ENCODE measurements around the gene FLNB. TPM values are rescaled to one million over a fixed set of nuclear protein-coding genes. Genes with fewer than 3 reads are reported as not detected.

Gene FLNB
- total RNA-seq, 1 donor from 2014 or later = 33.7 TPM

GRCh38 chr3:58065700-58066167 is 57.5 kb downstream of the FLNB start:
- ATAC-seq (no peak), DNase-seq (no peak)
- intact Hi-C loops (cut with micrococcal nuclease) = no loop called here

GRCh38 chr3:58066842-58067241 is 58.6 kb downstream of the FLNB start:
- intact Hi-C loops (cut with micrococcal nuclease) = no loop called here
- ATAC-seq = no peak
- DNase-seq = no peak

GRCh38 chr3:58068122-58068809 is 60.0 kb downstream of the FLNB start:
- DNase-seq (no peak), ATAC-seq (no peak)
- intact Hi-C loops (cut with micrococcal nuclease) = no loop called here

GRCh38 chr3:58071480-58071971 is 63.3 kb downstream of the FLNB start:
- ATAC-seq (no peak), DNase-seq (no peak)
- intact Hi-C loops (cut with micrococcal nuclease) = no loop called here

GRCh38 chr3:58072052-58072762 is 64.0 kb downstream of the FLNB start:
- intact Hi-C loops (cut with micrococcal nuclease) = no loop called here
- ATAC-seq = no peak
- no peak for DNase-seq

GRCh38 chr3:58072763-58073130 is 64.5 kb downstream of the FLNB start:
- ATAC-seq (no peak), DNase-seq (no peak)
- intact Hi-C loops (cut with micrococcal nuclease) = no loop called here

GRCh38 chr3:58073301-58074108 is 65.3 kb downstream of the FLNB start:
- DNase-seq = no peak
- intact Hi-C loops (cut with micrococcal nuclease) = no loop called here
- ATAC-seq = peak; percentile 22

- intact Hi-C loops (cut with micrococcal nuclease) = no loop called here
- no peak for ATAC-seq
- no peak for DNase-seq
These were observed 66.0 kb downstream of the FLNB start for GRCh38 chr3:58074116-58074715.

GRCh38 chr3:58074997-58075396 is 66.8 kb downstream of the FLNB start:
- intact Hi-C loops (cut with micrococcal nuclease) = no loop called here
- no peak for ATAC-seq
- DNase-seq = no peak

GRCh38 chr3:58077596-58078285 is 69.5 kb downstream of the FLNB start:
- intact Hi-C loops (cut with micrococcal nuclease) = no loop called here
- no peak for DNase-seq
- no peak for ATAC-seq

- ATAC-seq = no peak
- DNase-seq = no peak
- intact Hi-C loops (cut with micrococcal nuclease) = no loop called here
These were observed 70.4 kb downstream of the FLNB start for GRCh38 chr3:58078610-58079009.

GRCh38 chr3:58079773-58080172 is 71.6 kb downstream of the FLNB start:
- intact Hi-C loops (cut with micrococcal nuclease) = no loop called here
- DNase-seq = no peak
- no peak for ATAC-seq

- DNase-seq = no peak
- ATAC-seq = peak; percentile 41
- intact Hi-C loops (cut with micrococcal nuclease) = no loop called here
These were observed 73.8 kb downstream of the FLNB start for GRCh38 chr3:58082047-58082446.

GRCh38 chr3:58084166-58084565 is 75.9 kb downstream of the FLNB start:
- intact Hi-C loops (cut with micrococcal nuclease) = no loop called here
- no peak for ATAC-seq
- DNase-seq = no peak

GRCh38 chr3:58084788-58085543 is 76.7 kb downstream of the FLNB start:
- ATAC-seq (no peak), DNase-seq (no peak)
- intact Hi-C loops (cut with micrococcal nuclease) = no loop called here

- DNase-seq = no peak
- intact Hi-C loops (cut with micrococcal nuclease) = no loop called here
- no peak for ATAC-seq
These were observed 77.4 kb downstream of the FLNB start for GRCh38 chr3:58085616-58086015.

GRCh38 chr3:58088501-58088900 is 80.3 kb downstream of the FLNB start:
- ATAC-seq (no peak), DNase-seq (no peak)
- intact Hi-C loops (cut with micrococcal nuclease) = no loop called here

GRCh38 chr3:58090351-58090750 is 82.1 kb downstream of the FLNB start:
- intact Hi-C loops (cut with micrococcal nuclease) = no loop called here
- ATAC-seq (no peak), DNase-seq (no peak)

Measured in left ventricle myocardium superior (tissue), 1 donor.